ENCODE results near the gene FAM216B.
"Not testable (repeated sequence)": the region's sequence is repeated elsewhere in the genome, so short reads cannot be mapped to it uniquely, and the experiment has no call there.

The FAM216B gene

DNA sequence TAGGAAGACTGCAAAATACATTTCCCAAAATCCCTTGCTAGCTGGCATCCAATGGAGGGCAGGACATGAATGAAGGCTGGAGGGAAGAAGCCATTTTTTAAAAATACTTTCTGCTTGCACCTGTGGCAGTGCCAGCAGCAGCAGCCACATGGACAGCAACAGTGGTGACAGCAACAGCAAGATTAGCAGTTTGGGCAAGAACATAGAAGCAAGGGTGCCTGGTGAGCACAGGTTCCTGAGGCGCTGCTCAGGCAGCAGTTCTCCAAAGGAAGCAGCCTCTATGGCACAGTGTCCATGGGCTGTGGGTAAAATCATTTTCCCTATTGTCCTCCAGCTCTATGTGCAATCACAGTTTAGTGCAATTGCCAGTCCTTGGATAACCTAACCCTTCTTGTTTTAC, 1.3 kb upstream of the FAM216B start:
- DNase-seq (ENCODE audit: low read depth): no peak

DNA sequence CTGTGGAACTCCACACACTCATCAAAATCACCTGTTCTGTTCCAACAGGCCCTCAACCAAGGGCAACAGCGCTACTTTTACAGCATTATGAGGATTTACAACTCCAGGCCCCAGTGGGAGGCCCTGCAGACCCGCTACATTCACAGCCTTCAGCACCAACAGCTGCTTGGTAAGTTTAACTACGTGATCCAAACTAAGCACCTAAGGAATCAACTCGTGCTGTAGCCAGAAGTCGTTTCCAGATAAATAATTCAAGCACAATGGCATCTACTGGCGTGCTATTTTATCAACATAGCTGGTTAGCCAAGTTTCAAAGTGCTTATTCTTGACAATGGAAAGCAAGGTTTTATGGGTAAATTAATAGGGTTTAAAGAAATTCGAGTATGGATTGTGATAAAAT, 5.3 kb downstream of the FAM216B start:
- DNase-seq (ENCODE audit: low read depth): no peak

DNA sequence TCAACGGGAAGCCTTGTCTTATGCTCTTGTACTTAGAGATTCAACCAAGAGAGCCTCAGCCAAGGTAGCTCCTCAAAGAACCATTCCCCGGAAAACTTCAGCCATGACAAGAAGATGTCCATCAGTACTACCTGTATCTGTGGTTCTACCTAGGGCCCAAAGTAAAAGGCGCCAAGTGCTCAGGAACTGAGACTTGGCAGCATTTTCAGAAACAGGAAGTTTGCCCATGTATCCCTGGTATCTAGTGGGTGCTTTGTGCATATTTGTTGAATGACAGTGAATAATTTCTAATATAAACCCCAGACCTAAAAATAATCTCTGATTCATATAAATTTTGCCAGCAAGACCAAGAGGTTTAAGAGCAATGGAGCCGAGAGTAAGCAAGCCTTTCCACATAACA, 7.2 kb downstream of the FAM216B start:
- no peak for DNase-seq (ENCODE audit: low read depth)

- no peak for DNase-seq (ENCODE audit: low read depth)
Observed at GRCh38 chr13:42792154-42792553, 10.8 kb downstream of the FAM216B start.

GRCh38 chr13:42794577-42795275, 13.3 kb downstream of the FAM216B start:
- no peak for DNase-seq (ENCODE audit: low read depth)

- no peak for DNase-seq (ENCODE audit: low read depth)
Observed at GRCh38 chr13:42795666-42796065, 14.3 kb downstream of the FAM216B start.

GRCh38 chr13:42796747-42797356, 15.5 kb downstream of the FAM216B start:
- DNase-seq (ENCODE audit: low read depth): no peak

DNA sequence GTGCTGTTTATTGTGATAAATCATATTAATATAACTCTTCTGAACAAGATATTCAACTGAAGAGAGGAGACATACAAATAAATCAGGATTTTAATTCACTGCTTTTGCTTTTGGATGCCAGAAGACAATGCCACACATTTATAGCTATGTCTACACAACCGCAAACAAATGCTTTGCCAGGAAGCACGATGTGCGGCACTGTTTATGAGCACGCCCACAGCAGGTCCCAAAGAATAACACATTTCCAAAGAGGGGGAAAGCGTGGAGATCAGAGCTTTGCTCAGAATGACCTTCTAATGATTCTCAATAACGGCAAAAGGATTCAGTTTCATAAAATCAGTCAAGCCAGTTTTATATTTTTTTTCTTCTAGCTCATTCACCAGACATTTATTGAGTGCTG, 16.7 kb downstream of the FAM216B start:
- no peak for DNase-seq (ENCODE audit: low read depth)

- no peak for DNase-seq (ENCODE audit: low read depth)
Observed at GRCh38 chr13:42800109-42800643, 18.8 kb downstream of the FAM216B start.

DNA sequence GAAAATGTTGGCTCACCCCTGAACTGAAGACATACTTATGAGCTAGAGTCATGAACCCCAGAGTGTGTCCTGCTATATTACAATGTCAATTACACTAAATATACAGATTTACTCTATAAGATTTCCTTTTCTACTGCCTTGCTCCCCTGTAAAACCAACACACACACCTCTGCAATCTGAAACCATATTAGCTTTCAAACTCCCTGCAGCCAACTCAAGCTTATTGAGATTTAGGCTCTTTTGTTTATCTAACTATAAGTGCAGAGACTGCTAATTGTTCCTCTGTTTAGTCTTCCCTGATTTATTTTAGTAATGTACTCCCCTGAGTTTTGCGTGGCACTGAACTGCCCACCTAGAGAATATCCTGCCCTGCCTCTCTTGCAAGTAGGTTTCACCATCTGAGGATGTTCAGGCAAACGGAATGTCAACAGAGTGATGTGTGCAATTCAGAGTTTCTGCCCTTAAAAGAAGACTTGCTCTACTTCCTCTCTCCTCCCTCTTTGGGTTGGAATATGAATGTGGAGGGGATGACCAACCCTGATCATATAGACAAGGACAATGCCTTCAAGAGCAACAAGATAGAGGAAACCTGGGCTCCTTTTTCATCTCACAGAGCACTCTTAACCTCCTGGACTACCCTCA, 22.3 kb downstream of the FAM216B start:
- DNase-seq (ENCODE audit: low read depth): no peak

- no peak for DNase-seq (ENCODE audit: low read depth)
Observed at GRCh38 chr13:42804244-42804874, 23.0 kb downstream of the FAM216B start.

DNA sequence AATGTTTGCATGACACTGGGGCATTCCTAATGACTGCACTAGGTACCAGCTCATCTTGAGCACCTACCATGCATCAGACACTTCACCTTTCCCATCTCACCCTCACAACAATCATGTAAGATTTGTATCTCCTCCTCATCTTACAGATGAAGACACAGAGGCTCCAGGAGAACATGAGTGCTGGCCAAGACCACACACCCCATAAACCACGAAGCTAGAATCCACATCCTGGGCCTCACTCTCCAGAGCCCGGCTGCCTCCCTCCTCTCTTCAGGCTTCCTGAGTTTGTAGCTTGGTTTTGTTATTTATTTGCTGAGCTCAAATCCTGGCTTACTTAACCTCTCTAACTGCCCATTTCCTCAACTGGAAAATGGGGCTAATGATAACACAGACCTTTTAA, 25.9 kb downstream of the FAM216B start:
- DNase-seq (ENCODE audit: low read depth): no peak

GRCh38 chr13:42807866-42808265, 26.5 kb downstream of the FAM216B start:
- no peak for DNase-seq (ENCODE audit: low read depth)

GRCh38 chr13:42808341-42808940, 27.1 kb downstream of the FAM216B start:
- no peak for DNase-seq (ENCODE audit: low read depth)

- no peak for DNase-seq (ENCODE audit: low read depth)
Observed at GRCh38 chr13:42812316-42812715, 30.9 kb downstream of the FAM216B start.

DNA sequence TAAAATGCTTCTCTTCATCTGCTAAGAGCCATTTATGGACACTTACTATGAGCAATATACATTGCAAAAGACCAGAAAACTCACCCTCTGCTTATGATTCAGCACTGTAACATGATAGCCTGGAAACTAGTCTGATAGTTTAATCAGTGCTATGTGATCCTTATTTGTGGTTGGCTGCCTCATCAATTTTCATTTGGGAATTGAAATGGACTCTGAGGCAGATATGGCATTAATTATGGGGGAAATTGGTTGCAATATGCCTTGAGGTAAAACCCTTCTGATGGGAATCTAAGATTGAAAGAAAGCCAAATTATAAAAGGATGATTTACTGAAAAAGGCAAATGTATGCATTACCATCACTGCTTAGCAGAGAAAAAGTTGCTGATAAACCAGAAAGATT, 33.5 kb downstream of the FAM216B start:
- DNase-seq (ENCODE audit: low read depth): no peak

GRCh38 chr13:42815681-42816080, 34.3 kb downstream of the FAM216B start:
- DNase-seq (ENCODE audit: low read depth): no peak

GRCh38 chr13:42816538-42816937, 35.2 kb downstream of the FAM216B start:
- DNase-seq (ENCODE audit: low read depth): no peak

DNA sequence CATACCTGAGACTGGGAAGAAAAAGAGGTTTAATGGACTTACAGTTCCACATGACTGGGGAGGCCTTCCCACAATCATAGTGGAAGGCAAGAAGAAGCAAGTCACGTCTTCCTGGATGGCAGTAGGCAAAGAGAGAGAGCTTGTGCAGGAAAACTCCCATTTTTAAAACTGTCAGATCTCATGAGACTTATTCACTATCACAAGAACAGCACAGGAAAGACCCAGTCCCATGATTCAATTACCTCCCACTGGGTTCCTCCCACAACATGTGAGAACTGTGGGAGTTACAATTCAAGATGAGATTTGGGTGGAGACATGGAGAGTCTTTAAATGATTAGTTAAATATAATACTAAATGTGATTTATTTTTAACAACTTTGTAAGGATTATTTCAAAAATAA, 38.3 kb downstream of the FAM216B start:
- DNase-seq (ENCODE audit: low read depth): not testable (repeated sequence)

- no peak for DNase-seq (ENCODE audit: low read depth)
Observed at GRCh38 chr13:42820451-42820850, 39.1 kb downstream of the FAM216B start.

- no peak for DNase-seq (ENCODE audit: low read depth)
Observed at GRCh38 chr13:42821437-42821836, 40.1 kb downstream of the FAM216B start.

GRCh38 chr13:42832341-42833096, 51.1 kb downstream of the FAM216B start:
- no peak for DNase-seq (ENCODE audit: low read depth)
